IPS DF 6.9 (cell line): ENCODE data around the gene NT5M.
"Not testable (repeated sequence)": the region's sequence is repeated elsewhere in the genome, so short reads cannot be mapped to it uniquely, and the experiment has no call there.

ENCODE experiments used
- DNase-seq: peaks from one replicate; pipeline ENCODE4 v3.0.0-alpha.2; 2013; ENCODE audit warnings: low read depth, low spot score
- H3K27ac ChIP-seq: one replicate; pipeline ENCODE4 v1.5.1; 2013; ENCODE audit warnings: low read length, control low read depth
- H3K27me3 ChIP-seq: 2 replicates; pipeline ENCODE4 v1.6.1; 2013; ENCODE audit warnings: mild to moderate bottlenecking, low read length; ENCODE audit not compliant: control insufficient read depth, insufficient read depth
- H3K36me3 ChIP-seq: 2 replicates; pipeline ENCODE4 v1.6.1; 2013; ENCODE audit warnings: low read length; ENCODE audit not compliant: control insufficient read depth, insufficient read depth
- H3K4me1 ChIP-seq: 2 replicates; pipeline ENCODE4 v1.6.1; 2013; ENCODE audit warnings: low read length; ENCODE audit not compliant: control insufficient read depth, insufficient read depth
- H3K4me3 ChIP-seq: 2 replicates; pipeline ENCODE4 v1.5.1; 2013; ENCODE audit warnings: mild to moderate bottlenecking, low read length
- H3K9me3 ChIP-seq: 2 replicates; pipeline ENCODE4 v1.6.1; 2013; ENCODE audit warnings: low read length, inconsistent platforms; ENCODE audit not compliant: control insufficient read depth, insufficient read depth
- WGBS: extraction: QIAGEN DNeasy Blood & Tissue Kit; methylation state at CpG from one replicate; pipeline ENCODE4 v1.1.7; 2013; ENCODE audit warnings: mixed read lengths, missing lambda C conversion rate; ENCODE audit not compliant: insufficient read length, insufficient coverage; 5-methylcytosine and 5-hydroxymethylcytosine counted together

Gene NT5M

GRCh38 chr17:17377071-17377967, 74.1 kb downstream of the NT5M start:
- no peak overlapping the region for H3K4me3 ChIP-seq
- H3K36me3 ChIP-seq: no peaks in the 10 kb centered on the region
- DNase-seq: no peak
- H3K4me1 ChIP-seq: no peaks in the 10 kb centered on the region
- H3K27me3 ChIP-seq: no peaks in the 10 kb centered on the region
- no peak overlapping the region for H3K27ac ChIP-seq
- H3K9me3 ChIP-seq: no peaks in the 10 kb centered on the region
- no CpG with 5 or more reads among the region's 23 CpGs for WGBS

- WGBS: no CpG with 5 or more reads among the region's 12 CpGs
- no peaks in the 10 kb centered on the region for H3K36me3 ChIP-seq
- no peak for DNase-seq
- H3K27ac ChIP-seq: no peak overlapping the region
- H3K27me3 ChIP-seq: no peaks in the 10 kb centered on the region
- H3K4me3 ChIP-seq: no peak overlapping the region
- H3K4me1 ChIP-seq: no peaks in the 10 kb centered on the region
- H3K9me3 ChIP-seq: no peaks in the 10 kb centered on the region
These were observed 76.2 kb downstream of the NT5M start for GRCh38 chr17:17379197-17379991.

- WGBS: no CpG with 5 or more reads among the region's 18 CpGs
- DNase-seq: no peak
- no peak overlapping the region for H3K27ac ChIP-seq
These were observed 77.2 kb downstream of the NT5M start for GRCh38 chr17:17380145-17380925.

GRCh38 chr17:17381446-17382064, 78.4 kb downstream of the NT5M start:
- no CpG with 5 or more reads among the region's 6 CpGs for WGBS
- H3K4me1 ChIP-seq: no peaks in the 10 kb centered on the region

More at GRCh38 chr17:17380145-17380925, 77.2 kb downstream of the NT5M start:
- Histone ChIP-seq H3K9me3 (no peaks in the 10 kb centered on the region), H3K36me3 (no peaks in the 10 kb centered on the region), H3K4me3 (no peak overlapping the region), H3K4me1 (no peaks in the 10 kb centered on the region), H3K27me3 (no peaks in the 10 kb centered on the region)

GRCh38 chr17:17382065-17382459, 78.9 kb downstream of the NT5M start:
- no CpG with 5 or more reads among the region's 3 CpGs for WGBS
- DNase-seq: no peak
- Histone ChIP-seq H3K9me3 (no peaks in the 10 kb centered on the region), H3K4me1 (no peaks in the 10 kb centered on the region), H3K27ac (no peak overlapping the region), H3K27me3 (no peaks in the 10 kb centered on the region), H3K4me3 (no peak overlapping the region), H3K36me3 (no peaks in the 10 kb centered on the region)

More at GRCh38 chr17:17381446-17382064, 78.4 kb downstream of the NT5M start:
- Histone ChIP-seq H3K4me3 (no peak overlapping the region), H3K27ac (no peak overlapping the region), H3K36me3 (no peaks in the 10 kb centered on the region), H3K27me3 (no peaks in the 10 kb centered on the region), H3K9me3 (no peaks in the 10 kb centered on the region)
- no peak for DNase-seq

GRCh38 chr17:17382971-17383370, 79.8 kb downstream of the NT5M start:
- H3K36me3 ChIP-seq: no peaks in the 10 kb centered on the region
- H3K9me3 ChIP-seq: no peaks in the 10 kb centered on the region
- H3K4me1 ChIP-seq: no peaks in the 10 kb centered on the region
- H3K27me3 ChIP-seq: no peaks in the 10 kb centered on the region
- no peak for DNase-seq
- H3K4me3 ChIP-seq: no peak overlapping the region
- WGBS: no CpG with 5 or more reads among the region's 6 CpGs
- H3K27ac ChIP-seq: no peak overlapping the region

GRCh38 chr17:17383431-17384290, 80.5 kb downstream of the NT5M start:
- H3K36me3 ChIP-seq, H3K27ac ChIP-seq, H3K4me3 ChIP-seq, H3K4me1 ChIP-seq, H3K9me3 ChIP-seq, H3K27me3 ChIP-seq, DNase-seq: not testable (repeated sequence)
- WGBS: no CpG with 5 or more reads among the region's 61 CpGs

- Histone ChIP-seq H3K9me3 (no peaks in the 10 kb centered on the region), H3K27ac (no peak overlapping the region), H3K4me3 (no peak overlapping the region), H3K4me1 (no peaks in the 10 kb centered on the region), H3K27me3 (no peaks in the 10 kb centered on the region), H3K36me3 (no peaks in the 10 kb centered on the region)
- WGBS: no CpG with 5 or more reads among the region's 6 CpGs
- no peak for DNase-seq
These were observed 81.1 kb downstream of the NT5M start for GRCh38 chr17:17384291-17384615.

GRCh38 chr17:17384961-17385360, 81.8 kb downstream of the NT5M start:
- H3K9me3 ChIP-seq: no peaks in the 10 kb centered on the region
- H3K4me1 ChIP-seq: no peaks in the 10 kb centered on the region
- H3K4me3 ChIP-seq: no peak overlapping the region
- H3K36me3 ChIP-seq: no peaks in the 10 kb centered on the region
- no peak for DNase-seq
- WGBS: no CpG with 5 or more reads among the region's 8 CpGs
- H3K27me3 ChIP-seq: no peaks in the 10 kb centered on the region
- no peak overlapping the region for H3K27ac ChIP-seq
